ENCODE measurements around the gene DOCK9.
A peak's percentile ranks its signal among the peaks of the same experiment; 100 is the strongest.
"Not testable (repeated sequence)": the region's sequence is repeated elsewhere in the genome, so short reads cannot be mapped to it uniquely, and the experiment has no call there.

DOCK9 gene

DNA sequence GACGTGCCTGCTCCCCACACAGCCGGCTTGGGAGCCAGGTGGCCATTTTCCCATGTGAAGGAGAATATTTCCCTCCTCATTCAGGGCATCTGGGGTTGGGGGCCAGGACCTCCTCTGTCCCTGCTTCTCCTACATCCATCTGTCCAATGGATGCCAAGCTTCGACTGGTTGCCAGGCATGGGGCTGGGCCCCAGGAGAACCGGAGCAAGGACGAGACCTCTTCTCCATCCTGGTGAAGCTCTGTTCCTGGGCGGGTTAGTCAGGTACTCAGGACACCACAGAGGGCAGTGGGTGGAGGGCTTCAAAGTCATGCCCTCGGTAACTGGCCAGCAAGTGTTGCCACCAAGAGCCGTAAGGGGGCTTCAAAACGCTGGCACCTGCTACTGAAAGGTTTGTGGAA is 203.1 kb downstream of the DOCK9 start:
- no peak for DNase-seq (ENCODE audit: low spot score)

DNA sequence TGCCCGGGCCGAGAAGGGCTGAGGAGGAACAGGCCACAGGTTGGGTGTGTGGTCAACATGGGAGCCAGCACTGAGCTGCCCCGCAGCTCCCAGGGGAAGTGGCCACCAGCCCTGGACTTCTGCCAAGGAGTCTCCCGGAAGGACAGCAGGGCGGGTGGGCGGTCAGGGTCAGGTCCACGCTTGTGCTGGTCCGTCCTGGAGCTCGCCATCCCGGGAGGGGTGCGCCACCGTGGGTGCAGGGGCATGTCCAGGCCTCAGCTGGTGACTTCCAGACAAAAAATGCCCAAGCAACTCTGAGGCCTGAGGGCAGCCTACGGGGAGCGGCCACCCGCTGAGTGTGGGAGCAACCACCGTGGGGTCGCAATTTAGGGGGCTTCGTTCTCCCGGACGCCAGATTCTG is 203.9 kb downstream of the DOCK9 start:
- DNase-seq (ENCODE audit: low spot score), result no peak

DNA sequence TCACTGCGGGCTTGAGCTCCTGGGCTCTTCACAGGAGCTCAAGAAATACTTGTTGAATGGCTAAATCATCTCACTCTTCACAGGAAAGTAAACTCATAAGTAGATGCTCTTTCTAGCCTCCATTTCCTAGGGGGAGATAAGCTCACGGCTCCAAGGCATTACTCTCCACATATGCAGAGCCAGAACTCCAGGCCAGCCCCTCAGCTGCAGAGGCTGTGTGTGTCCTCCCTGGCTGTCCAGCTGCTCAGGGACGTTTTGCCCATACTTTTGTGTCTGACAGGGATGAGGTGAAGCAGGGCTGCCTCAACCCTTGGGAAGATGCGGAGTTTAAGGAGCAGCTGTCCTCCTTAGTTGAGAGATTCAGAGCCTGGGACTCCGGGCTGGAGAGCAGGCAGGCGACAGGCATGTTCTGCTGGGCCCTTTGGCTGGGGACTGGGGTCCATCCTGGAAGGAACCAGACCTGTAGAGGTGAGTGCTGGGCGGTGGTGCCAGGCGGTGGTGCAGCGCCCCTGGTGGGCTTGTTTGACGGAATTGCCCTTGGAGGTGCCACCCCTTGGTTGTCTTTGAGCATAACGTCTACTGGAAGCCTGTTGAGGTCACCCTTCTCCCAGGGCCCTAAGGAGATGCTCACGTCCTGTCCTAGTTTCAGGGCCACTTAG is 204.9 kb downstream of the DOCK9 start:
- peak; percentile 49 for DNase-seq (ENCODE audit: low spot score)

DNA sequence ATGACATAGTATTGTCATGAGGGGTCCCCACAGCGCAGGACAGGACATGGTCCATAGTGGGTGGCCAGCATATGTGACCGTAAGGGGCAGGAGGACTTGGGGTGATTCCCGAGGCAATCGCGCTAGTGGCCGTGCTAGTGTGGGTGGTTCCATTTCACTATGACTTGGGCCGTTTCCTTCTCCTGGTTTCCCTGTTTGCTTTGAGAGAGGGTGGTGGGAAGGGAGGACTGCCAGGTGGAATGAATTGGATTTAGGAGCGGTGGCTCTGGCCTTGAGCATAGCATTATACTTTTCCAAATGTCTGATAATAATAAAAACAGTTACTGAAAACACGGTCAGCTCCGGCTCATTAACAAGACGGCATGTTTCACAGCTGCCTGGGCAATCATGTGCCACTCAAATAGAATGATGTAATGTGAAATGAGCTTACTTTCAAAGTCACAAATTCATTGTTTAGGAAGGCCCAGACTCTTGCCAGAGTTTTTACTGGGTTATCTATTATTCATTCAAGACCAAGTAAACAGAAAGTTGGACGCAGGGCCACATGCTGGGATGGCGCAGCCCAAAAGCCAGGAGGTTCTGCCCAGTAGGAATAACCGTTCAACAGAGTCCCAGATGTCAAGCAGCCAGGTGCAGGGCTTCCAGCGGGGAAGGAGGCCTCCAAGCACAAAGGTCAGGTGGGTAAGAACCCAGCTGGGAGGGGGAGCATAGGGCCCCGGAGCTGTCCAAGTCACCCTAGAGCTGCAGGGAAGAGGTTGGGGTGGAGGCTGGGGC is 205.8 kb downstream of the DOCK9 start:
- no peak for DNase-seq (ENCODE audit: low spot score)

DNA sequence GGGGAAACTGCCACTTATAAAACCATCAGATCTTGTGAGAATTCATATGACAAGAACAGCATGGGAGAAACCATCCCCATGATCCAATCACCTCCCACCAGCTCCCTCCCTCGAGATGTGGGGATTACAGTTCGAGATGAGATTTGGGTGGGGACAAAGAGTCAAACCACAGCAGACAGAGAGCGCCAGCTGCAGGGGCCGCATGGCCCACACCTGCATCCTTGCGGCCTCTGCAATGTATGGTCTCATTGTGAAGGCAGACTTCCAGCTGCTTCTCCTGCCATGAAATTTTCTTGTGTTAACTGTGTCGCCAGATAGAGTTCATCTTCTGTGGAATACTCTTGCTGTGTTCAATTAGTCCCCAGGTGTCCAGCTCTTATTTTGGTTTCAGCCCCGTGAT is 208.1 kb downstream of the DOCK9 start:
- DNase-seq (ENCODE audit: low spot score), result no peak

DNA sequence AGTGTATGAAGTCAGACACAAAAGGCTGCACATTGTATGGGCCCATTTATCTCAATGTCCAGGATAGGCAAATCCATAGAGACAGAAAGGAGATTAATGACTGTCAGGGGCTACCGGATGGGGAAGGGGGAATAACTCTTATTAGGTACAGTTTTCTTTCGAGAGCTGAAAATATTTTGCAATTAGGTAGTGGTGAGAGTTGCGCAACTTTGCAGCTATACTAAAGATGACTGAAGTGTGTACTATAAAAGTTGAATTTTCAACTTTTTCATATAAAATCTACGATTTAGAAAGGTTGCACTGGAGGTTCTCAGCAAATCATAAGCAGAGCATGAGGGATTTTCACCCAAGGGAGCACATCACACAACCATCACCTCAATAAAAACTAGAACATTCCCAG is 209.3 kb downstream of the DOCK9 start:
- no peak for DNase-seq (ENCODE audit: low spot score)

DNA sequence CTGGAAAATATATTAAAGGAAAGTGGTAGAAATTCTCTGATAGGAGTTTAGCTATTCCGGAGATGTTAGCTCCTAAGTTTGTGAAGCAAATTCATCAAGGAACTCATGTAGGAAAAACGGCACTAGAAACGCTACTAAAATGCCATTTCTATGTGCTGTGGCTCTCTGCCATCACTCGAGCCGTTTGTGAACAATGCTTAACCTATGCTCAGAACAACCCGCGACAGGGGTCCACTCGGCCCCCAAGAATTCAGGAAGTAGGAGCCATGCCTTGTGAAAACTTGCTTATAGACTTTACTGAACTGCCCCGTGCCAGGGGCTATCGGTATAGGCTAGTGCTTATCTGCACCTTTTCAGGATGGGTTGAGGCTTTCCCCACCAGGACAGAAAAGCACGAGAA is 211.2 kb downstream of the DOCK9 start:
- no peak for DNase-seq (ENCODE audit: low spot score)

DNA sequence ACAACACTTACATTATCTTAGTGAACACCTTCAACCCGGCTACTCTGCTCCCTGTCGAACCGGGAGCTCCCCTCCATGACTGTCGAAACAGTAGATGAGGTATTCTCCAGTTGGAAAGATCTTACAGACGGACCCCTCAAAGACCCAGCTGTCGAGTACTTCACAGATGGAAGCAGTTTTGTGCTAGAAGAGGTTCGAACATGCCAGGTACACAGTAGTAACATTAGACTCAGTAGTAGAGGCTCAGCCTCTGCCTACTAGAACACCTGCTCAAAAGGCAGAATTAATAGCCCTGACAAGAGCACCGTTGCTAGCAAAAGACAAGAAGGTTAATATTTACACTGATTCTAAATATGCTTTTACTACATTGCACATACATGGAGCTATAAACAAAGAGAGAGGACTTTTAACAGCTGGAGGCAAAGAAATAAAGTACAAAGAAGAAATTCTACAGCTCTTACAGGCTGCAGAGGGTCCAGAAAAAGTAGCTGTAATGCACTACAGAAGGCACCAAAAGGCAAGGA is 211.8 kb downstream of the DOCK9 start:
- no peak for DNase-seq (ENCODE audit: low spot score)

DNA sequence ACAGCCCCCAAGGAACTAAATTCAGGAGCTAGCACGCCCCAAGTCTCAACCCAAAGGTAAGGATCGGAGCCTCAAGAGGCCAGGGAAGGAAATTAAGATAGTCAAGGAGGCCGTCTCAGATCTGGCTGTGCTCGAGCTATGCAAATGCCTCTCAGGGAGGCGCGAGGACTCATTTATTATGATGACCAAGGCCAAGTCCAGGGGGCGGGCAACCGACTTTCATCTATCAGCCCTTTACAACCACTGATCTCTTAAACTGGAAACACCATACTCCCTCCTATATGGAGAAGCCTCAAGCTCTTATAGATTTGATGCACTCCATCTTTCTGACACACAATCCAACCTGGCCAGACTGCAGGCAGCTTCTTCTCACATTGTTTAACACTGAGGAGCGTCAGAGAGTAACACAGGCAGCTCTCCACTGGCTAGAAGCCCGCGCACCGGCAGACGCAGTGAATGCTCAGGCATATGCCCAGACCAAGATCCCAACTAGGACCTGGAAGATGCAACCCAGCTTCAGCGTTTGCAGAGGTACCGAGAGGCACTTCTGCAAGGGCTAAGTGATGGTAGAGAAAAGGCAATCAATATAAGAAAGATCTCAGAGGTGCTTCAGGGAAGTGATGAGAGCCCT is 215.8 kb downstream of the DOCK9 start:
- DNase-seq (ENCODE audit: low spot score), result no peak

DNA sequence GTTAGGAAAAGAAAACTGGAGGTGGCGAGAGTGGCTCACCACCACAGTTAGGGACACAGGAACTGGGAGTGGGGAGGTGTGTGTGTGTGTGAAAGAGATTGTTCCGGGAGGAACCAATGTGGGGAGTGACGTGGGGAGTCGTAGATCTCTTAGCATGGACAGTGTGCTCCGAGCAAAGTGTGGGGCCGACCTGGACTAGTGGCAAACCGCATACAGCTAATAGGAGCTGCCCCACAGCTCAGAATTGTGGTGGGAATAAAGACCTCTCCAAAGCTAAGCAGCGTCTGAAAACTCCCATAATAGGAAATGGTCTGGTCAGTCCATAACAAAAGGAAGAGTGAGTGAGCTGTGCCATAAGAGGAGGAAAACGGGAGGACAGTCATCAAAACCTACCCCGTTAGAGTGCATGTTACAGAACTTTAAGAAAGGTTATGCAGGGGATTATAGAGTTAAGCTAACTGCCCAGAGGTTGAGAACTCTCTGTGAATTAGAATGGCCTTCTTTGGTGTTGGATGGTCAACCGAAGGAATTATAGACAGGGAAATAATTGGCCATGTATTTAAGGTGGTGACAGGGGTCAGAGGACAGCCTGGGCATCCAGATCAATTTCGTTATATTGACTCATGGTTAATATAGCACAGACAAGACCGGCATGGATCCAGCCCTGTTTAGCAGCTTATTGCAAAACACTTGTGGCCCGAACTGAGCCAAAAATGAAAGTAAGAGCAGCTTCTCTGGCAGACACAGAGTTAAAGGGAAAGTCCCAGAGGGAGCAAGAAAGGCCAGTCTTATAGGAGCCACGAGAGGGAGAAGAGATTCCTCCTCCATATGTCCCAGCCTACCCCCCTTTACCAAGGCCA is 216.5 kb downstream of the DOCK9 start:
- no peak for DNase-seq (ENCODE audit: low spot score)

DNA sequence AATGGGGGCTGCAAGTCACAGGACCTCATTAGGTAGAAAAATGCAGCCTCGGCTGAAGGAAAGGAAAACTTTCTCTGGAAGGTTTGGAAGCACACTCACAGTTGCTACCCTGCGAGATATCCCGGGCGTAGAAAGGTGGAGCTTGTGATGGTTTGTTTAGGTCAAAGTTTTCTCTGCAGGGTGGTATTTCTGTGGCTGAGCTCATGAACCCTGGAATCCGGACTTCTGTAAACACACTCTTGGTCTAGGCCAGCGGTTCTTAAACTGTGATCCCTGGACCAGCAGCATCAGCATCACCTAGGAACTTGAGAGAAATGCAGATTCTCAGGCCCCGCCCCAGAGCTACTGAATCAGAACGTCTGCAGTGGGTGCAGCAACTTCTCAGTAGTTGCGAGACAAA is 222.1 kb downstream of the DOCK9 start:
- no peak for DNase-seq (ENCODE audit: low spot score)

DNA sequence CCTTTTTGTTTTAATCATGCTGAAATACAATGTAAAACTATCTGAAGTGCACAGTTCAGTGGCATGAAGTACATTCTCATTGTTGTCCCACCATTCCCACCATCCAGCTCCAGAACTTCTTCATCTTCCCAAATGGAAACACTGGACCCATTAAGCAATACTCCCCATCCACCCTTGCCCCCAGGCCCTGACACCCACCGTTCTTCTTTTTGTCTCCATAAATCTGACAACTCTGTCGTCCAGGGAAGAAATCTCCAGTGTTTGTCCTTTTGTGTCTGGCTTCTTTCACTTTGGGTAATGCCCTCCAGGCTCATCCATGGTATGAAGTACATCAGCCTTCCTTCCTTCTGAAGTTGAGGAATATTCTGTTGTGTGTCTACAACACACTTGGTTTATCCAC is 222.7 kb downstream of the DOCK9 start:
- no peak for DNase-seq (ENCODE audit: low spot score)

DNA sequence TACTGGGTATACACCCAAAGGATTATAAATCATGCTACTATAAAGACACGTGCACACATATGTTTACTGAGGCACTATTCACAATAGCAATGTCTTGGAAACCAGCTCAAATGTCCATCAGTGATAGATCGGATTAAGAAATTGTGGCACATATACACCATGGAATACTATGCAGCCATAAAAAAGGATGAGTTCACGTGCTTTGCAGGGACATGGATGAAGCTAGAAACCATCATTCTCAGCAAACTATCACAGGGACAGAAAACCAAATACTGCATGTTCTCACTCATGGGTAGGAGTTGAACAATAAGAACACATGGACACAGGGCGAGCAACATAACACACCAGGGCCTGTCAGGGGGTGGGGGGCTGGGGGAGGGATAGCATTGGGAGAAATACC is 223.4 kb downstream of the DOCK9 start:
- not testable (repeated sequence) for DNase-seq (ENCODE audit: low spot score)

DNA sequence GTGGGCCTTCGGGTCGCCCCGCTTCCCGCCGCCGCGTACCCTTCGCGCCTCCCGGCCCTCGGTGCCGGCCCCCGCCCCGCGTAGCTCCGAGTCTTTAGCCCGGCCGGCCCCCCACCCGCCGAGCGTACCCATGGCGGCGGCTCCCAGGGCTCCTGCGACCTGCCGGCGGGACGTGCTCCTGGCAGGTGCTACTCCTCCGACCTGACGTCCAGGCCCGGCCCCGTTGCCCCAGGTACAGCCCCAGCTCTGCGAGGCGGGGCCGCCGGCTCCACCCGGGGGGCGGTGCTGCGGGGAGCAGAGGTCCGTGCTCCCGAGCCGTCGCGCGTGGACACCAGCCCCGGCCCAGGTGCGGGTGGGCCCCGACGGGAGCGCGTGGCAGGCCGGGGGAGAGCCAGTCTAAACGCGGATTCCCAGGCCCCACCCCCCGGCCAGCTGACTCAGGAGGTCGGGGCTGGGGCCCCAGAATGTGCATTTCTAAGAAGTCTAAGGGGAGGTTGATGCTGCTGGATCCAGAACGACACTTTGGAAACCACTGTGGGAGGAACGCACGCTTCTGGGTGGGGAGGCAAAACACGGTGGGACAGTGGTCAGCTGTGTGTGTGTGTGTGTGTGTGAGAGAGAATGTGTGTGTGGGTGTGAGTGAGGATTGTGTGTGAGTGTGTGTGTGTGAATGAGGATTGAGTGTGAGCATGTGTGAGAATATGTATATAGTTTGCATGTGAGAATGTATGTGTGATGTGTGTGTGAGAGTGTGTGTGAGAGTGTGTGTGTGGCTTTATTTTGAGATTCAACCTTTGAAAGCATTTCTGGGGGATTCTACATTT is 225.2 kb downstream of the DOCK9 start, which contains the start of gene SLC15A1:
Gene SLC15A1 (minus strand): TSS at position 206 of the 824 bp plus-strand sequence. CDS start 74 bp downstream, at position 132.
- peak; percentile 76 for DNase-seq (ENCODE audit: low spot score)

DNA sequence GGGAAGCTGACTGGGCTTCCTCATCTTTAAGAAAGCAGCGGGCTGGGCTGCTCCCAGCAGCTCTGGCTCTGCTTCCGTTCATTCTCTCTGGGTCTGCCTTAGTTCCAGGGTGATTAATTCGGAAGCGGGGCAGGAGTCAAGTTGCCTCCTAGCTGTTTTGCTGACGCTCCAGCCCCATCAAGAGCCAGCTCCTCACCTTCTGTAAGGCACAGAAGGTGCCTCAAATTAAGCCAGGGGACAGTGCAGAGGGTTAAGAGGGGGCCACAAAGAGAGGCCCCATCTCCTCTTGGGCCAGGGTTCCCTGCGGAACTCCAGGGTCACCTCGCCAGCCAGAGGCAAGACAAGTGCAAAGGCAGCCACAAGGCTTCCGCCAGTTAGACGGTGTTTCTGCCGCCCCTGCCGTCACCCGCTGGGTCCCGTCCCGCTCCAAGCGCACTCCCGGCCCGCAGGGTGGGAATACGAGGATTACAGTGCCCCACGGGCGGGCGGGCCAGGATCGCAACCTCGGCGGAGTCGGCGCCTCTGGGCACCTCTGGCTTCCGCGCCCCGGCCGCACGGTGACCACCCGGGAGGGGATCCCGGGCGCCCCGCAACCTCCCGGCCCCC is 225.9 kb downstream of the DOCK9 start:
- peak; percentile 70 for DNase-seq (ENCODE audit: low spot score)

DNA sequence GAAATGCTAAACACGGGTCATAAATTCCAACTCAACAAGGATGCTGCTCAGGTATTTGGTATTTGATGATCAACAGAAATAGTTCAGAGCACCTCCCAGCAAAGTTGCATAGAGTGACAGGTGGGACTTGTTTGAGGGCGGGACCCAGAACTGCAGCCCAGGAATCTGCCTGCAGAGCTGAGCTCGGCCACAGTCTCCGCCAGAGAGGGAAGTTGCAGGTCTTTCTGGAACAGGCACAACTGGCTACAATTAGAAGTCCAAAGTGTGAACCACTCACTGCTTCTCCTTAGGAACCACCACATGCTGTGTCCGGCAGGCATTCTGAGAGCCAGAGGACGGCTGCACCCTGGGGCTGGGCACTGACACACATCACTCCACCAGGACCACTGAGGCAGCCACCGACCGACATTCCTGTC is 226.5 kb downstream of the DOCK9 start:
- DNase-seq (ENCODE audit: low spot score), result peak; percentile 73

DNA sequence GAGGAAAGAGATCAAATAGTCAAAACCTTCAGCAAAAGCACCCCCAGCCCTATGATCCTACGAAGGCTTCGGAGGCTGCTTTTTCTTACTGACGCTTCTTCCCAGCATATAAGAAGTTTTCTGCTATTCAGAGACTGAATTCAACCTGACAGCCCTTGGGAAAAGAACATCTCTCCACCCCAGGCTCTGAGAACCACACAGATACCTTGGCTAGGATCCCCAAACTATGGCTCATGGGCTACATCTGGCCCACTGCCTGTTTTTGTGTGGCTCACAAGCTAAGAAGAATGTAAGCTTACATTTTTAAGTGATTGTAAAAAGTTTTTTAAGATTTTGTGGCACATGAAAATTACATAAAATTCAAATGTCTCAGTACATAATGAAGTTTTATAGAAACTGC is 228.4 kb downstream of the DOCK9 start:
- no peak for DNase-seq (ENCODE audit: low spot score)

DNA sequence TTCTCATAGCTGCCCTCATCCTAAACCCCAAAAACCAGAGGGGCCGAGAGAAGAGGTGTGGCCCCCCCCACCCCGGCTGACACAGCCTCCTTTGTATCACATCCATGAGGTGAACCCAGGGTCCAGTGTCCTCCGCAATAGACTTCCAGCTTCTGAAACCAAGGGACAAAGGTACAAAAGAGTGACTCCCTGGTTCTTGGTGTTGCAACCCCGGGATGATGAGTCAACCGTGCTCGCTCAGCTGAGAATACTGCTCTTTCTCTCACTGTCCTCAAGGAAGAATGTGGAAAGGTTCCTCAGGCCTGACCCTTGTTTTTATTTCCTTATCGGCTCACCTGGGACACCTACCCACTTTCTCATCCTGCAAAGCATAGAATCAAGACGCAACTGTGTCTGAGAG is 230.9 kb downstream of the DOCK9 start:
- DNase-seq (ENCODE audit: low spot score), result no peak
